ENCODE data around the gene DHPS.
"Not testable (repeated sequence)": the region's sequence is repeated elsewhere in the genome, so short reads cannot be mapped to it uniquely, and the experiment has no call there.

Gene DHPS

GRCh38 chr19:12720296-12720695, 38.6 kb upstream of the DHPS start:
- DNase-seq, result no peak
- peaks cover 54% of the 10 kb centered on the region for H3K36me3 ChIP-seq
- H3K27me3 ChIP-seq (ENCODE audit: insufficient read depth, low read depth, severe bottlenecking), result no peaks in the 10 kb centered on the region
- H3K9me3 ChIP-seq (ENCODE audit: severe bottlenecking), result no peaks in the 10 kb centered on the region
- H3K27ac ChIP-seq, result no peak overlapping the region; the same call in 1 of the 2 replicates
- TF ChIP-seq CTCF (IDR thresholded peaks at IDR 0.05; ENCODE audit: low read depth, low read length), result no peak
- peak overlapping the region; percentile 87 for H3K4me3 ChIP-seq (ENCODE audit: low read depth, low read length)

GRCh38 chr19:12715929-12716328, 34.2 kb upstream of the DHPS start:
- no peak overlapping the region for H3K27ac ChIP-seq
- H3K36me3 ChIP-seq, result peaks cover 94% of the 10 kb centered on the region
- H3K27me3 ChIP-seq (ENCODE audit: insufficient read depth, low read depth, severe bottlenecking), result no peaks in the 10 kb centered on the region
- no peaks in the 10 kb centered on the region for H3K9me3 ChIP-seq (ENCODE audit: severe bottlenecking)
- DNase-seq, result no peak
- no peak overlapping the region for H3K4me3 ChIP-seq (ENCODE audit: low read depth, low read length)
- no peak for TF ChIP-seq CTCF (IDR thresholded peaks at IDR 0.05; ENCODE audit: low read depth, low read length)

GRCh38 chr19:12715102-12715501, 33.4 kb upstream of the DHPS start:
- Histone ChIP-seq H3K27me3 (ENCODE audit: insufficient read depth, low read depth, severe bottlenecking) (no peaks in the 10 kb centered on the region), H3K4me3 (ENCODE audit: low read depth, low read length) (no peak overlapping the region), H3K9me3 (ENCODE audit: severe bottlenecking) (no peaks in the 10 kb centered on the region), H3K36me3 (peaks cover 95% of the 10 kb centered on the region), H3K27ac (no peak overlapping the region)
- DNase-seq, result no peak
- no peak for TF ChIP-seq CTCF (IDR thresholded peaks at IDR 0.05; ENCODE audit: low read depth, low read length)

GRCh38 chr19:12713304-12713703, 31.6 kb upstream of the DHPS start:
- not testable (repeated sequence) for H3K27ac ChIP-seq; DNase-seq; H3K4me3 ChIP-seq (ENCODE audit: low read depth, low read length); H3K9me3 ChIP-seq (ENCODE audit: severe bottlenecking); H3K27me3 ChIP-seq (ENCODE audit: insufficient read depth, low read depth, severe bottlenecking)
- H3K36me3 ChIP-seq, result peaks cover 94% of the 10 kb centered on the region

- not testable (repeated sequence) for H3K4me3 ChIP-seq (ENCODE audit: low read depth, low read length); H3K27ac ChIP-seq; H3K9me3 ChIP-seq (ENCODE audit: severe bottlenecking); H3K27me3 ChIP-seq (ENCODE audit: insufficient read depth, low read depth, severe bottlenecking)
- DNase-seq, result peak; percentile 60
- H3K36me3 ChIP-seq, result peaks cover 85% of the 10 kb centered on the region
These were observed 30.4 kb upstream of the DHPS start for GRCh38 chr19:12712077-12712476.

GRCh38 chr19:12711187-12711586, 29.5 kb upstream of the DHPS start:
- Histone ChIP-seq H3K27me3 (ENCODE audit: insufficient read depth, low read depth, severe bottlenecking) (no peaks in the 10 kb centered on the region), H3K36me3 (peaks cover 85% of the 10 kb centered on the region), H3K9me3 (ENCODE audit: severe bottlenecking) (no peaks in the 10 kb centered on the region), H3K4me3 (ENCODE audit: low read depth, low read length) (no peak overlapping the region), H3K27ac (no peak overlapping the region)
- DNase-seq, result no peak
- TF ChIP-seq CTCF (IDR thresholded peaks at IDR 0.05; ENCODE audit: low read depth, low read length), result no peak

GRCh38 chr19:12708641-12709040, 27.0 kb upstream of the DHPS start:
- H3K27ac ChIP-seq, result no peak overlapping the region
- H3K4me3 ChIP-seq (ENCODE audit: low read depth, low read length), result no peak overlapping the region
- H3K9me3 ChIP-seq (ENCODE audit: severe bottlenecking), result no peaks in the 10 kb centered on the region
- peaks cover 86% of the 10 kb centered on the region for H3K36me3 ChIP-seq
- H3K27me3 ChIP-seq (ENCODE audit: insufficient read depth, low read depth, severe bottlenecking), result no peaks in the 10 kb centered on the region
- no peak for DNase-seq
- no peak for TF ChIP-seq CTCF (IDR thresholded peaks at IDR 0.05; ENCODE audit: low read depth, low read length)

Data from WERI-Rb-1 (cell line).